ENCODE data around the gene RAD51.

Gene RAD51

DNA sequence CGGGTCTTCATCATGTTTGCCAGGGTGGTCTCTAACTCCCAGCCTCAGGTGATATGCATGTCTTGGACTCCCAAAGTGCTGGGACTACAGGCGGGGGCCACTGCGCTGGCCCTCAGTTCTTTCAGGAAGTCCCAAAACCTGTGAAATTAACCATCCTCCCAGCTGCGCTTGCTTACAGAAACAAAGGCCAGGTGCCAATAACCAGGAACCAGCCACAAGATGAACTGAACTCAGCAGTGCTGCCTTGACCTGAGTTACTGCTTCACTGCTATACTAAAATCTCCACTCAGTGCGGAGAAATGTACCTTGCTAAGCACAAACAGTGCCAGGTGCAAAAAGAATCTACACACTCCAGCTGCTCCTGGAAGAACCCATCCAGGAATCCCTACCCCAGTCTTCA is 65.0 kb downstream of the RAD51 start:
- no peak for DNase-seq (ENCODE audit: low spot score)
- Histone ChIP-seq H3K4me3 (no peak overlapping the region), H3K27ac (no peak overlapping the region)
- no peak for TF ChIP-seq CTCF (IDR thresholded peaks at IDR 0.05)

DNA sequence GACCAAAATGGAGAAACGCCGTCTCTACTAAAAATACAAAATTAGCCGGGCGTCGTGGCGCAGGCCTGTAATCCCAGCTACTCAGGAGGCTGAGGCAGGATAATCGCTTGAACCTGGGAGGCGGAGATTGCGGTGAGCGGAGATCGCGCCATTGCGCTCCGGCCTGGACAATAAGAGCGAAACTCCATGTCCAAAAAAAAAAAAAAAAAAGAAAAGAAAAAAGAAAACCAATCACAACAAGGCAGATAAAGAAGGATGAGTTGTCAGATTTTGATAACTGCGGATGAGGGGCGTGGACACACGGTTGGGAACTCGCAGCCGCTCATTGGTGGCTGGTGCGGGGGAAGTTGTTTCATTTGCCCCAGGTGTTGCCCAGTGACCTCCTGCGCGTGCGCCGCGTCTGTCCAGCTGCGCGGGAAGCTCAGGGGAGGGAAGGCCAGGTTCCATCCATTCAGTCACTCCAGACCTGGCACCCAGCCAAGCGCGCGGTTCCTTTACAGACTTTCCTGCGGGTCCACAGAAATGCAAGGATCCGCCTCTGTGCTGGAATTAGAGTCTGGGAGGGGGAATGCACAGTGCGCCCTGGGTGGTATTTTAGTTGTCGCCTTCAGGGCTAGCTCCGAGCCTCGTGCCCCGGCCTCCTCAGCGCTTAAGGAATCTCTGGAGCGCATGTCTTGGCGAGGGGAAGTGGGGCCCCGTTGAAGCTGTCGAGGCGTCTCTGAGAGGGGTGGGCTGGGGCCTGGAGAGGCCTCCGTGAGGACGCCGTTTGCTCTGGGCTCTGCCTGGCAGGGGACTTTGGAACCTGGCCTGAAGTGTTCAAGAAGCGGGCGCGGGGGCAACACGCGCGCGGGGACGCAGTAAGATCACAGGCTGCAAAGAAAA is 68.2 kb downstream of the RAD51 start:
- peak overlapping the region; percentile 51 to 85 for H3K27ac ChIP-seq
- no peak for TF ChIP-seq CTCF (IDR thresholded peaks at IDR 0.05)
- DNase-seq (ENCODE audit: low spot score) = no peak
- H3K4me3 ChIP-seq = peak overlapping the region; percentile 73

GRCh38 chr15:40763801-40764628 is 69.0 kb downstream of the RAD51 start, which contains the start of gene GCHFR:
TSS of gene GCHFR (plus strand) at chr15:40764068. CDS start at chr15:40764181, 113 bp downstream.
- Histone ChIP-seq H3K4me3 (peak within 1 kb of the TSS; percentile 73), H3K27ac (peak within 1 kb of the TSS; percentile 51 to 85)
- peak; percentile 10 for TF ChIP-seq CTCF (IDR thresholded peaks at IDR 0.05)
- peak; percentile 91 for DNase-seq (ENCODE audit: low spot score)

- peak overlapping the region; percentile 73 for H3K4me3 ChIP-seq
- H3K27ac ChIP-seq = peak overlapping the region; percentile 51 to 85
- DNase-seq (ENCODE audit: low spot score) = no peak
- no peak for TF ChIP-seq CTCF (IDR thresholded peaks at IDR 0.05)
Measured at GRCh38 chr15:40764629-40765103, 69.7 kb downstream of the RAD51 start.

- Histone ChIP-seq H3K27ac (peak overlapping the region in 1 of 2 donors; percentile 85), H3K4me3 (peak overlapping the region; percentile 73)
- TF ChIP-seq CTCF (IDR thresholded peaks at IDR 0.05) = no peak
- DNase-seq (ENCODE audit: low spot score) = no peak
Measured at GRCh38 chr15:40766194-40766815, 71.3 kb downstream of the RAD51 start.

DNA sequence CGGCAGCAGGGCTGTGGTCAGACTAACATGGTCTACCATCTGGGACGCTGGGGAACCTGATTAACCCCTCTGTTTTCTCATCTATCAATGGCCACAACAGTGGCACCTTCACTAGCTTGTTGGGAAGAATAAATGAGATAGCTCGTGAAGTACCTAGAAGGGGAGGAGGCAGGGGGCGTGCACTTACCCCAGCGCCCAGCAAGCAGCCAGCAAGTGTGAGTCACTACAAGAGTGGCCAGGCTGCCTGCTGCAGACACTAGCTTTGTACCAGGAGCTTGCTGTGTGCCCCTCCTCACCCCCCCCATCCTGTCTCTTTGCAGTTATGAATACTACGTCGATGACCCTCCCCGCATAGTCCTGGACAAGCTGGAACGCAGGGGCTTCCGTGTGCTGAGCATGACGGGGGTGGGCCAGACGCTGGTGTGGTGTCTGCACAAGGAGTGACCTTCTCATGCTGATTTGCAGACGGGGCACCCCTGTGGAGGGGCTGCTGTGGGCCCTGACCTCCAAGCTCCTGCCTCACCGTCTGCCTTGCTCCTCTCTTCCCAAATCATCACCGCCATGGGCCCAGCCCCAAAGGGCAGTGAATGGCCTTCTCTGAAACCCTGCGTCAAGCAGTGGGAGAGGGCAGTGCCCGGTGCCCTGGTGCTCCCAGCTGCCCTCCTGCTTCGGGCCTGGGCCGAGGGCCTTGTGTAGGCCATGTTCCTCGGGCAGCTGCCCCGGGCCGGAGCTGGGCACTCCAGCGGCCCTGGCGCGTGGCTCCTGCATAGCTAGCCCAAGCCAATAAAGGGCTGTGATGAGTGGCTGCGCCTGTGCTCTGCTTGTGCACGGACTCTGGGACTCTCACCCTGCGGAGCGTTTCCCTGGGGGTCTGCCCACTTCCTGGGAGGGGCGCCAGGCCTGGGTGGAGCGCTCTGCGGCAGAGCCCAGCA is 72.2 kb downstream of the RAD51 start:
- Histone ChIP-seq H3K4me3 (no peak overlapping the region), H3K27ac (no peak overlapping the region)
- TF ChIP-seq CTCF (IDR thresholded peaks at IDR 0.05) = no peak
- DNase-seq (ENCODE audit: low spot score) = no peak

Data from coronary artery (tissue), 2 donors.